Mammary epithelial cell (primary cell): ENCODE measurements around the gene TARBP1.

Experiments
- CTCF ChIP-seq, 2 donors: IDR thresholded peaks in 1 of 2; conservative IDR thresholded peaks in 1 of 2; 2 replicates each; pipeline ENCODE4 v1.5.1; 2011 to 2012; ENCODE audit warnings: inconsistent platforms in 2 of 2, low read length in 2 of 2, mild to moderate bottlenecking in 2 of 2, control low read depth in 1 of 2, low read depth in 1 of 2; ENCODE audit not compliant: insufficient read depth in 1 of 2; ENCODE audit errors: extremely low read depth in 1 of 2
- EZH2 ChIP-seq: IDR thresholded peaks from 2 replicates; pipeline ENCODE4 v1.6.1; 2012; ENCODE audit warnings: low read length, inconsistent platforms, borderline replicate concordance

- TF ChIP-seq CTCF (conservative IDR thresholded peaks at IDR 0.05 in 1 of 2, IDR thresholded peaks at IDR 0.05 in 1 of 2; ENCODE audit: extremely low read depth in 1 of 2, insufficient read depth in 1 of 2, low read depth in 1 of 2, low read length in 2 of 2) (no peak), EZH2 (no peak)
Observed at GRCh38 chr1:234476172-234476571, 2.8 kb downstream of the TARBP1 start.
